ENCODE data around the gene CARHSP1.

The CARHSP1 gene

GRCh38 chr16:8869212-8869987, 594 bp upstream of the CARHSP1 start:
- no peak for DNase-seq

DNA sequence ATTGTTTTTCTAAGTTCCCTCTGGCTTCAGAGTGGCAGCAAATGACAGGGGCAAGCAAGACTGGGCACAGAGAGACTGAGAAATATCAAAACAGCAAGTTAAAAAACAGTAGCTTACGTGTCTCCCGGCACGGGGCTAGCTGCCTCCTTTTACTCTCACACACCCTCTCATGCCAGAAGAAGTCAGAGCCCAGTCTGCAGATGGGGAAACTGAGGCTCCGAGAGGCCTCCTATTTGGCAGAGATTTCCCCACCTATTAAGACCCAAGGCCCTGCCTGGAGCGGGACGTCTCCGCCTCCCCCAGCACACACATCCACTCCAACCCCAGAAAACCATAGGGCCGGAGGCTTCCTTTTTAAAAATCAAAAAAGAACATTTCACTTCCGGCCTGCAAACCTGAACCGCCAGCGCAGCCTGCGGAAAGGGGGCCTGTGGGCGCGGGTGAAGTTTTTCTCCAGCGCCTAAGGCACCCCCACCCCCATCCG, 832 bp downstream of the CARHSP1 start:
- DNase-seq, result no peak

DNA sequence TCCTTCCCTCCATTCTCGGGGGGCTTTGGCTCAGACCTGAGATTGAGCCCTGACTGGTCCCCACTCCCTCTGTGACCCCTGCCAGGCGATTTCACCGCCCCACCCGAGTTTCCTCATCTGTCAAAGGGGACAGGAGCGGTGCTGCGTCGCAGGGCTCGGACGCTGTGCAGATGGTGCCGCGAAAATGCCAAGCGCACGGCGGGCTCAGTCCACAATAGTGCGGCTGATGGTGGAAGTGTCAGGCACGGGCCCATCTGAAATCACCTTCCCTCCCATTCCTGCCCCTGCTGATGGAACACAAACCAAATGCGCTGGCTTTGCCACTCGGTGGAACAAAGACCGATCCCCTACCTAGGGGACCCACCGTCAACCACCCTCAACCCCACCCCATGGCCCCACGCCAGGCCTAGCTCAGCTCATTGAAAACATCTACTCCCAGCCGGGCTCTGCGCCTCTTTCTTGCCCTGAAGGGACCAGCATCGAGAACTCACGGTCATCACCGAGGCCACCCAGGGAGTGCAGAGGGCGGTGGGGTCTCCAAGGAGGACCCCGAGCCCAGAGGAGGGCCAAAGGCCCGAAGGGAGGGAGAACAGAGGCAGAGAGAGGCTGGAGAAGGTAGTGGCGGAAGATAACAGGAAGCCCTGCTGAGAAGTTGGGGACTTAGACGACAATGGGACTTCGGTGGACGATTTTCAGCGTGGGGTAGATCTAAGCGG, 1.4 kb downstream of the CARHSP1 start:
- no peak for DNase-seq

- no peak for DNase-seq
Measured at GRCh38 chr16:8866884-8867215, 2.0 kb downstream of the CARHSP1 start.

GRCh38 chr16:8866118-8866883, 2.5 kb downstream of the CARHSP1 start:
- DNase-seq, result no peak

DNA sequence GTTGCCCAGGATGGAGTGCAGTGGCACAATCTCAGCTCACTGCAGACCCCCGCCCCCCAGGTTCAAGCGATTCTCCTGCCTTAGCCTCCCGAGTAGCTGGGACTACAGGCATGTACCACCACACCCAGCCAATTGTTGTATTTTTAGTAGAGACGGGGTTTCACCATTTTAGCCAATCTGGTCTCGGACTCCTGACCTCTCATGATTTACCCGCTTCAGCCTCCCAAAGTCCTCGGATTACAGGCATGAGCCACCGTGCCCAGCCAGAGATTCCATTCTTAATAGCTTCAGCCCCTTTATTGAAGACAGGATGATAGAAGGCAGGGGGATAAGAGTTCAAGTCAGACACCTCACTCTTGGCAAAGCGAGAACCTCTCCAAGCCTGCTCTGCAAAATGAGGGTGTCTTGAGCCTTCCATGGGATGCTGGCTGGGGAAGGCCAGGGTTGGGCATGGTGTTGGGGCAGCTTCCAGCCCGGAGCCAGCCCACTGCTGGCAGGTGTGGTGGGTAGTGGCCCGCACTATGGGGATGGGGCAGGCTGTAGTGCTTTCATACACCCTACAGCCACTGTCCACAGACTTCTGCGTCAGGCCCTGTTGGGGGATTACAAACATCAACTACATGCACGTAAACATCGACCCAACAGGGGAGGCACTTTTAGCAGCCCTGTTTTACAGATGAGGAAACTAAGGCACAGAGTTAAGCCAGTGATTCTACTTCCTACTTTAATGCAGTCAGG, 3.5 kb downstream of the CARHSP1 start:
- no peak for DNase-seq

- no peak for DNase-seq
Measured at GRCh38 chr16:8864480-8865110, 4.2 kb downstream of the CARHSP1 start.

DNA sequence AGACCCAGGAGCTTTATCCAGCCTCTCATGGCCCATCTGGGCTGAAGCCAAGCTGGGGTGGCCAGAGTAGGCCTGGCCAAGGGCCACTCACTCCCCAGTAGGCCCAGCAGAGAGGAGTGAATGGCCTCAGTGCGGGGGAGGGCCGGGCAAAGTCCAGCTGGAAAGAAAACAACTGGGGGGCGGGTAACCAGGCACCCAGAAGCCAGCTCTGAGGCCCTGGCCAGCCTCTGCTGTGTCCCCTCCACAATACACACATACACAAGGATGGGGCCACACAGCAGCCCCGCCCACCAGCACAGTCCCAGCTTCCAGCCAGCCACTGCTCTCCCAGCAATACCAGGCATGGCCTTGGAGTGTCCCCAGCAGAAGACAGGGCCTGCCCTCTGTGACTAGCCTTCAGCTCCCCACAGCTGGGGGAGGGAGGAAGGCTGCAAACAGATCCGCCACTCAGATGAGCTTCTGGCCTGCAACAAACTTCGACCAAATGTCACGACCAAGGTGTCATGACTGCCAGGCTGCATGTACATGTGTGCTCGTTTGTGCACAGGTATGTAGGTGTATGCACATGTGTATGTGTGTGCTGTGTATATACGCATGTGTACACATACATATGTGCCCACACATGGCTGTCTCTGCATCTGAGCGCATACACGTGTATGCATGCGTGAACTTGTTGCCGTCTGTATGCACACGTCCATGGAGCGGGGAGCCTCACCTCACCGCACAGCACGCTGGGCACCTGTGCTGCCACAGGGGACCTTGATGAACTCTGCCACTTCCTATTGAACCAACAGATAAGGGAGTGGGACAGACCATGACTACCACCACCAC, 5.0 kb downstream of the CARHSP1 start:
- DNase-seq, result no peak

- DNase-seq, result no peak
Measured at GRCh38 chr16:8862309-8863130, 6.3 kb downstream of the CARHSP1 start.

DNA sequence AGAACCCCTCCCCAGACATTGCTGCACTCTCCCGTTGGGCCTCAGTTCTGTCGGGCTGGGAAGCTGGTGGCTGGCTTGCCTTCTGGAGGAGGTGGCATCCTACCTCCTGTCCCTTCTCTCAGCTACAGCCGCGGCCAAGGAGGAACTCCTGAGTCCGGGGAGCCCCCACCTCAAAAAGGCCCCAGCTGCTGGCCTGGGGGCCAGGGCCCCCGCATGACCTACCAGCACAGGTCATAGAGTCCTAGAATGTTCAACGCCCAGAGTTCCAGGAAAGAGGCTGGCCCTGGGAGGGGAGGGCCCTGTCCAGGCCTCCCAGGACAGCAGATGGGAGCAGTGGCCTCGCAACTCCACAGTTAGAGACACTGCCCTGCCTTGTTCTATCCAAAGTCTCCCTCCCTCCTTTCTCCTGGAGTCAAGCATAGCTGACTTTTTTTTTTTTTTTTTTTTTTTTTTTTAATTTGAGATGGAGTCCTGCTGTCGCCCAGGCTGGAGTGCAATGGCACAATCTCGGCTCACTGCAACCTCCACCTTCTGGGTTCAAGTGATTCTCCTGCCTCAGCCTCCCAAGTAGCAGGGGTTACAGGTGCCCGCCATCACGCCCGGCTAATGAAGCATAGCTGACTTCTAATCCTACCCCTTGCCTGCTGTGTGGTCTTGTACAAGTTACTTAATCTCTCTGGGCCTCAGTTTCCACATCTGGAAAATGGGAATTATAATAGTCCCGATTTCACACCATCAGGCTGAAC, 7.1 kb downstream of the CARHSP1 start:
- no peak for DNase-seq

DNA sequence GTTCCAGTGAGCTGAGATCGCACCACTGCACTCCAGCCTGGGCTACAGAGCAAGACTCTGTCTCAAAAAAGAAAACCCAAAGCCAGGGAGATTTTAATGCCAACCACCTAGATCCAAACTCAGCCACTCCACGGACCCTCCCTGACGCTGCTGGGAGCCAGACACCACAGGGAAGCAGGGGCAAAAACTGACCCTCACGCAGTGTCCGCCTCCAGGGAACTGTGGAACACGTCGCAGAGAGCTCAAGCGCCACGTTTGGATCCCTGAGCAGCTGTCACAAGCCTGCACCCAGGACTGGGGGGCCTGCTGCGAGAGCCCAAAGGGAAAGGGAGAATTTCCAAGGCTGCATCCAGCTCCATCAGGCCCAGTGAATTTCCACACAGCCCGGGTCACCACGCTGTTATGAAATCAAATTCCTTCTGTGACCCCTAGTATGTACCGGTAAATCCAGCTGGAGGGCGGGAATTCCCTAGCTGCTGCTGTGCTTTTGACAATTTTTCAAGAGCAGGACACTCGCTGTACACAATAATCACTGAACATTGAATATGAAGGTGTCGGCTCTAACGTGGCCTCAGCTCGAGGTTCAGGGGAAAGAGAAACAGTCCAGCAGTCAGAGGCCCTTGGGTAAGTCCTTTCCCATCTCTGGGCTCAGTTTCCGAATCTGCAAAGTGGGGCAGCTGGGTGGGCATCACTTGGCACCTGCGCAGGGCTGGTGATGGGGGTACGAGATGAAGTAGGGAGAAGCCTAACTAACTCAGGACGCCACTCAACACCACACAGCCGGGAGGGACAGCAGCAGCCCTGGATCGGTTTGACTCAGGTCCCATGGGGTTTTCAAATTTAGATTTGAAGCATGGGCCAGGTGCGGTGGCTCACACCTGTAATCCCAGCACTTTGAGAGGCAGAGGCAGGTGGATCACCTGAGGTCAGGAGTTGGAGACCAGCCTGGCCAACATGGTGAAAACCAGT, 8.6 kb downstream of the CARHSP1 start:
- no peak for DNase-seq

DNA sequence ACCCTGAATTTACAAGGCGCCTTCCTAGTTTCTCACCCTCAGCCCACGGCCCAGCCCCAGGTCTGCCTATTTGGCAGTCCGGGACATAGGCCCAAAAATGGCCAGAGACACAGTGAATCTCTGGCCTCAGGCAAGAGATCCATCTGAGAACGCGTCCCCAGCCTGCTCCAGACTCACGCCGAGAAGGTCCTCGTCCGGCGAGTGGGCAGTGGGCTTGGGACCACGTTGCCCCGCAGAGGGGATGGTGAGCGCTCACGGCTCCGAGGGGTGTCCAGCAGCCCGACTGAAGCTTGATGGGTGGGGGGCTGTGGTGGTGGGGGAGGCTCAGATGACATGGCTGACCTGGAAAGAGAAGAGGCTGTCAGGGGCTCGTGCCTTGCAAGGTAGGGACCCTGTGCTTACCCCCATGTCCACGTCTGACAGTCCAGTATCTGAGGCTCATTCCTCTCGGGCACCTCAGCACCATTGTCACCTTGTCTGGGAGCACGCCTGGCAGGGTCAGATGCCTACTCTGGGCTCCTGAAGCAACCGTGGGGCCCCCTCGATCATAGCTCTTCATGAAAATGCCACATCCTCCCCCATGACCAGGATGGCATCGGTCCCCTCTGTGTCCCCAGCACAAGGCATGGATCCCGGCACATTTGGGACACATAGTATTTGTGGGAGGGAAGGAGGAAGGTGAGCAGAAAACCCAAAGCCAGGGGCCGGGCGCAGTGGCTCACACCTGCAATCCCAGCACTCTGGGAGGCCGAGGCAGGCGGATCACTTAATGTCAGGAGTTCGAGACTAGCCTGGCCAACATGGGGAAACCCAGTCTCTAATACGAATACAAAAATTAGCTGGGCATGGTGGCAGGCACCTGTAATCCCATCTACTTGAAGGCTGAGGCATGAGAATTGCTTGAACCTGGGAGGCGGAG, 9.6 kb downstream of the CARHSP1 start:
- DNase-seq, result no peak

- DNase-seq, result no peak
Measured at GRCh38 chr16:8855972-8856371, 12.8 kb downstream of the CARHSP1 start.

GRCh38 chr16:8855051-8855786, 13.6 kb downstream of the CARHSP1 start:
- DNase-seq, result no peak

GRCh38 chr16:8854298-8854948, 14.4 kb downstream of the CARHSP1 start:
- no peak for DNase-seq

- no peak for DNase-seq
Measured at GRCh38 chr16:8853611-8854010, 15.2 kb downstream of the CARHSP1 start.
